ENCODE measurements around the gene EEA1. TPM values are rescaled to one million over a fixed set of nuclear protein-coding genes. Genes with fewer than 3 reads are reported as not detected.

Gene EEA1
- total RNA-seq, 1 experiment from 2014 or later = 7.9 TPM

- H3K9me2 ChIP-seq (replicated peaks; ENCODE audit: low read length) = no peaks in the 10 kb centered on the region
- H3F3A ChIP-seq (ENCODE audit: low read length, unreplicated experiment) = no peaks in the 10 kb centered on the region
- no peaks in the 10 kb centered on the region for H3K79me2 ChIP-seq (ENCODE audit: low read length)
- no TSS peak for BruUV-seq (replicated peaks)
- no peak overlapping the region for H3K27ac ChIP-seq (ENCODE audit: low read length)
- POLR2A ChIA-PET (ENCODE audit: unreplicated experiment) = no interaction called here
- H3K4me1 ChIP-seq (ENCODE audit: insufficient read depth, low read length) = peaks cover 15% of the 10 kb centered on the region
- intact Hi-C loops (cut with micrococcal nuclease) = no loop called here
- H3K9ac ChIP-seq (ENCODE audit: low read length) = no peak overlapping the region
- no peaks in the 10 kb centered on the region for H3K36me3 ChIP-seq (ENCODE audit: low read depth, low read length)
- H3K27me3 ChIP-seq (ENCODE audit: low read length) = no peaks in the 10 kb centered on the region
- no peak overlapping the region for H3K4me3 ChIP-seq (ENCODE audit: low read length)
- H3K4me2 ChIP-seq (ENCODE audit: low read length) = no peak overlapping the region
- ATAC-seq (no peak), DNase-seq (no peak)
- H3K9me3 ChIP-seq (ENCODE audit: low read length) = no peaks in the 10 kb centered on the region
- CTCF ChIA-PET = no interaction called here
- H2AFZ ChIP-seq (ENCODE audit: low read length) = no peak overlapping the region
- H4K20me1 ChIP-seq (ENCODE audit: low read length) = no peaks in the 10 kb centered on the region
- no peak for TF ChIP-seq EZH2phosphoT487 (IDR thresholded peaks at IDR 0.05; ENCODE audit: borderline replicate concordance, low read length)
- TF ChIP-seq CTCF (conservative IDR thresholded peaks at IDR 0.05; ENCODE audit: low read depth, low read length) = no peak
- no peak for TF ChIP-seq EZH2 (IDR thresholded peaks at IDR 0.05; ENCODE audit: low read length, unreplicated experiment)
Observed at GRCh38 chr12:92732716-92733115, 196.4 kb downstream of the EEA1 start.

GRCh38 chr12:92732216-92732615, 196.9 kb downstream of the EEA1 start:
- no peaks in the 10 kb centered on the region for H3F3A ChIP-seq (ENCODE audit: low read length, unreplicated experiment)
- BruUV-seq (replicated peaks) = no TSS peak

GRCh38 chr12:92730758-92731157, 198.3 kb downstream of the EEA1 start:
- no peak overlapping the region for H2AFZ ChIP-seq (ENCODE audit: low read length)
- TF ChIP-seq EZH2phosphoT487 (IDR thresholded peaks at IDR 0.05; ENCODE audit: borderline replicate concordance, low read length) (no peak), EZH2 (IDR thresholded peaks at IDR 0.05; ENCODE audit: low read length, unreplicated experiment) (no peak), CTCF (conservative IDR thresholded peaks at IDR 0.05; ENCODE audit: low read depth, low read length) (no peak)
- H3K27me3 ChIP-seq (ENCODE audit: low read length) = no peaks in the 10 kb centered on the region
- H3K4me2 ChIP-seq (ENCODE audit: low read length) = no peak overlapping the region
- no peaks in the 10 kb centered on the region for H3K79me2 ChIP-seq (ENCODE audit: low read length)
- H3K27ac ChIP-seq (ENCODE audit: low read length) = no peak overlapping the region
- DNase-seq (no peak), ATAC-seq (no peak)
- H4K20me1 ChIP-seq (ENCODE audit: low read length) = no peaks in the 10 kb centered on the region
- no peak overlapping the region for H3K9ac ChIP-seq (ENCODE audit: low read length)
- intact Hi-C loops (cut with micrococcal nuclease) = no loop called here
- H3F3A ChIP-seq (ENCODE audit: low read length, unreplicated experiment) = no peaks in the 10 kb centered on the region
- H3K4me1 ChIP-seq (ENCODE audit: insufficient read depth, low read length) = peaks cover 10% of the 10 kb centered on the region
- ChIA-PET CTCF (no interaction called here), POLR2A (ENCODE audit: unreplicated experiment) (no interaction called here)
- no peaks in the 10 kb centered on the region for H3K36me3 ChIP-seq (ENCODE audit: low read depth, low read length)
- no TSS peak for BruUV-seq (replicated peaks)
- H3K9me3 ChIP-seq (ENCODE audit: low read length) = no peaks in the 10 kb centered on the region
- H3K4me3 ChIP-seq (ENCODE audit: low read length) = no peak overlapping the region
- H3K9me2 ChIP-seq (replicated peaks; ENCODE audit: low read length) = no peaks in the 10 kb centered on the region

More at GRCh38 chr12:92732216-92732615, 196.9 kb downstream of the EEA1 start:
- no peaks in the 10 kb centered on the region for H3K9me2 ChIP-seq (replicated peaks; ENCODE audit: low read length)
- TF ChIP-seq EZH2phosphoT487 (IDR thresholded peaks at IDR 0.05; ENCODE audit: borderline replicate concordance, low read length) (no peak), EZH2 (IDR thresholded peaks at IDR 0.05; ENCODE audit: low read length, unreplicated experiment) (no peak), CTCF (conservative IDR thresholded peaks at IDR 0.05; ENCODE audit: low read depth, low read length) (no peak)
- no peaks in the 10 kb centered on the region for H3K36me3 ChIP-seq (ENCODE audit: low read depth, low read length)
- no peaks in the 10 kb centered on the region for H3K79me2 ChIP-seq (ENCODE audit: low read length)
- POLR2A ChIA-PET (ENCODE audit: unreplicated experiment) = no interaction called here
- ATAC-seq (no peak), DNase-seq (no peak)
- H3K27me3 ChIP-seq (ENCODE audit: low read length) = no peaks in the 10 kb centered on the region
- no peak overlapping the region for H3K4me3 ChIP-seq (ENCODE audit: low read length)
- H3K9me3 ChIP-seq (ENCODE audit: low read length) = no peaks in the 10 kb centered on the region
- CTCF ChIA-PET = no interaction called here
- H3K27ac ChIP-seq (ENCODE audit: low read length) = no peak overlapping the region
- no peak overlapping the region for H3K4me2 ChIP-seq (ENCODE audit: low read length)
- H3K4me1 ChIP-seq (ENCODE audit: insufficient read depth, low read length) = peaks cover 15% of the 10 kb centered on the region
- no peak overlapping the region for H2AFZ ChIP-seq (ENCODE audit: low read length)
- no peak overlapping the region for H3K9ac ChIP-seq (ENCODE audit: low read length)
- intact Hi-C loops (cut with micrococcal nuclease) = no loop called here
- H4K20me1 ChIP-seq (ENCODE audit: low read length) = no peaks in the 10 kb centered on the region

All from PC-3 (cell line).